ENCODE measurements around the gene TSNAXIP1. TPM values are rescaled to one million over a fixed set of nuclear protein-coding genes. Genes with fewer than 3 reads are reported as not detected.

TSNAXIP1 gene
- total RNA-seq, 1 donor = 1.8 TPM

DNA sequence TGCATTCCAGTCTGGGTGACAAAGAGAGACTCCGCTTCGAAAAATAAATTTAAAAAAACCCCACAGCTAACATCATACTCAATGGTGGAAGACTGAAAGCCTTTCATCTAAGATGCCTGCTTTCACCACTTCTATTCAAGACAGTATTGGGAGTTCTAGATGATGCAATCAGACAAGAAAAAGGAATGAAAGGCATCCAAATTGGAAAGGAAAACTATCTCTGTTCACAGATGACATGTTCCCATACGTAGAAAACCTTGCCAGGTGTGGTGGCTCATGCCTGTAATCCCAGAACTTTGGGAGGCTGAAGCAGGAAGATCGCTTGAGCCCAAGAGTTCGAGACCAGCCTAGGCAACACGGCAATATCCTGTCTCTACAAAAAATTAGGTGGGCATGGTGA is 31.4 kb upstream of the TSNAXIP1 start:
- Histone ChIP-seq H3K4me3 (ENCODE audit: insufficient read depth, low read length) (no peak overlapping the region), H3K9me3 (ENCODE audit: low read depth, low read length) (no peaks in the 10 kb centered on the region), H4K20me1 (ENCODE audit: insufficient read depth, low read length) (peaks cover 11% of the 10 kb centered on the region), H2AFZ (ENCODE audit: low read length) (no peak overlapping the region), H3K4me2 (ENCODE audit: insufficient read depth, low read length) (no peak overlapping the region), H3K27me3 (ENCODE audit: insufficient read depth, low read length) (no peaks in the 10 kb centered on the region), H3K4me1 (ENCODE audit: insufficient read depth, low read length) (no peaks in the 10 kb centered on the region), H3K36me3 (ENCODE audit: insufficient read depth, low read length) (peaks cover 4% of the 10 kb centered on the region), H3K79me2 (ENCODE audit: insufficient read depth, low read length) (peaks cover 17% of the 10 kb centered on the region), H3K27ac (ENCODE audit: low read depth, low read length) (no peak overlapping the region)
- DNase-seq (ENCODE audit: insufficient read length, low spot score, missing footprints) = no peak
- TF ChIP-seq, protein P1, sequence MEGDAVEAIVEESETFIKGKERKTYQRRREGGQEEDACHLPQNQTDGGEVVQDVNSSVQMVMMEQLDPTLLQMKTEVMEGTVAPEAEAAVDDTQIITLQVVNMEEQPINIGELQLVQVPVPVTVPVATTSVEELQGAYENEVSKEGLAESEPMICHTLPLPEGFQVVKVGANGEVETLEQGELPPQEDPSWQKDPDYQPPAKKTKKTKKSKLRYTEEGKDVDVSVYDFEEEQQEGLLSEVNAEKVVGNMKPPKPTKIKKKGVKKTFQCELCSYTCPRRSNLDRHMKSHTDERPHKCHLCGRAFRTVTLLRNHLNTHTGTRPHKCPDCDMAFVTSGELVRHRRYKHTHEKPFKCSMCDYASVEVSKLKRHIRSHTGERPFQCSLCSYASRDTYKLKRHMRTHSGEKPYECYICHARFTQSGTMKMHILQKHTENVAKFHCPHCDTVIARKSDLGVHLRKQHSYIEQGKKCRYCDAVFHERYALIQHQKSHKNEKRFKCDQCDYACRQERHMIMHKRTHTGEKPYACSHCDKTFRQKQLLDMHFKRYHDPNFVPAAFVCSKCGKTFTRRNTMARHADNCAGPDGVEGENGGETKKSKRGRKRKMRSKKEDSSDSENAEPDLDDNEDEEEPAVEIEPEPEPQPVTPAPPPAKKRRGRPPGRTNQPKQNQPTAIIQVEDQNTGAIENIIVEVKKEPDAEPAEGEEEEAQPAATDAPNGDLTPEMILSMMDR (IDR thresholded peaks at IDR 0.05; ENCODE audit: extremely low read depth, low read depth, low read length) = no peak

DNA sequence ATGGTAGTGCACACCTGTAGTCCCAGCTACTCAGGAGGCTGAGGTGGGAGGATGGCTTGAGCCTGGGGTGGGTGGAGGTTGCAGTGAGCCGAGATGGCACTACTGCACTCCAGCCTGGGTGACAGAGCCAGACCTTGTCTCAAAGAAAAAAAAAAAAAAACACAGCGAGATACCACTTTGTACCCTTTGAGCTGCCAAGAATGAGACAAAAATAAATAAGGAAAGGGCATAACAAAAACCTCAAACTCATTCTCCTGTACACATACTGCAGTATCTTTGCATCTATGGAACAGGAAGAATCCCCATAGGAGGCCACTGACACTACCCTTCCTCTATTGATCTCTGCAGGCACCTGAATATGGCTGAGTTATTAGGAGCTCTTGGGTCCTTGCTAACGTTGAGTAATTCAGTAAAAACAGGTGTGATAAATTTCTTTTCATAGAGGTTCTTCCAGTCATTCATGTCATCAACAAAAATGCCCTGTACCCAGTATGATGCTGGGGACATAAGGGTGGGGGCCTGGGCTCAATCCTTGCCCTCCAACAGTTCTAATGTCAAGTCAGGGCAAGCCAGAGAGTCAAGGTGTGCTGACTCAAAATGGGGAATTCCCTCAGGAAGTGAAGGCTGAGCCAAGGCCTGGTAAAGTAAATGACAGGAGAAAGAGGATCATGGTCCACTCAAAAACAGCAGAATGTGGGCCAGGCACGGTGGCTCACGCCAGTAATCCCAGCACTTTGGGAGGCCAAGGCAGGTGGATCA is 27.3 kb upstream of the TSNAXIP1 start:
- DNase-seq (ENCODE audit: insufficient read length, low spot score, missing footprints) = no peak
- Histone ChIP-seq H3K36me3 (ENCODE audit: insufficient read depth, low read length) (no peaks in the 10 kb centered on the region), H3K4me1 (ENCODE audit: insufficient read depth, low read length) (no peaks in the 10 kb centered on the region), H3K4me2 (ENCODE audit: insufficient read depth, low read length) (no peak overlapping the region), H2AFZ (ENCODE audit: low read length) (no peak overlapping the region), H3K27ac (ENCODE audit: low read depth, low read length) (no peak overlapping the region), H4K20me1 (ENCODE audit: insufficient read depth, low read length) (peaks cover 21% of the 10 kb centered on the region), H3K27me3 (ENCODE audit: insufficient read depth, low read length) (no peaks in the 10 kb centered on the region), H3K4me3 (ENCODE audit: insufficient read depth, low read length) (no peak overlapping the region), H3K9me3 (ENCODE audit: low read depth, low read length) (no peaks in the 10 kb centered on the region), H3K79me2 (ENCODE audit: insufficient read depth, low read length) (peaks cover 25% of the 10 kb centered on the region)
- TF ChIP-seq, protein P1 (IDR thresholded peaks at IDR 0.05; ENCODE audit: extremely low read depth, low read depth, low read length) = no peak

DNA sequence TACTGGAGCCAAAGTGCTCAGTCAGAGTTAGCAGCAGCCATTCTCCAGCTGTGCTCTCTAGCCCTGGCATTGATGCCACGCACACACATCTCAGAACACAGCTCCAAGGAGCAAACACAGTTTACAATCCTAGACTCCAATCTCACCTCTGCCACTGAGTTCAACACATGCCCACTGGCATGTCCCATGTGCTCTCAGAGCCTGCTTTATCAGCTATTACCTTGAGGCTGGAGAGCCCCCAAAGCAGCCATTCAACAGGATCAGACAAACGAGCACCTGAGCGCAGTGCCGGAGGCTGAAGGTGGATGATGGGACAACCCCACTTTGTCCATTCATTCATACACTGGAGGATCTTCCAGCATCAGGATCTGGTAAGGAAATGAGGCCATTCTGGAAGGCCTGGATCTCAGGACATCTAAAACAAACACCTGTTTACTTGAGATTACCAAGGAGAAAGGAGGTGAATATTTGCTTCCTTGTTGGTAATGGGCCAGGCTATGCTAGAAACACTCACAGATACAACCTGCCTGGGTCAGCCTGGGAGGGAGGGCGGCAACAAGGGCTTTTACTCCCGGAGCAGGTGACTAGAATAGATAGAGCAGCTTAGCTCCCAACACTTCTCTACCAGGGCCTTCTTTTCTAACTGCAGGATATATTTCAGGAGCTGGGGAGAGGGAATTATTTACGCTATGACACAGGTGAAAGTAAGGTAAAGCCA is 25.7 kb upstream of the TSNAXIP1 start:
- Histone ChIP-seq H4K20me1 (ENCODE audit: insufficient read depth, low read length) (peaks cover 20% of the 10 kb centered on the region), H3K4me2 (ENCODE audit: insufficient read depth, low read length) (no peak overlapping the region), H3K27me3 (ENCODE audit: insufficient read depth, low read length) (no peaks in the 10 kb centered on the region), H3K27ac (ENCODE audit: low read depth, low read length) (no peak overlapping the region), H3K4me1 (ENCODE audit: insufficient read depth, low read length) (no peaks in the 10 kb centered on the region), H3K79me2 (ENCODE audit: insufficient read depth, low read length) (peaks cover 24% of the 10 kb centered on the region), H3K4me3 (ENCODE audit: insufficient read depth, low read length) (no peak overlapping the region), H3K36me3 (ENCODE audit: insufficient read depth, low read length) (no peaks in the 10 kb centered on the region), H2AFZ (ENCODE audit: low read length) (no peak overlapping the region), H3K9me3 (ENCODE audit: low read depth, low read length) (no peaks in the 10 kb centered on the region)
- TF ChIP-seq, protein P1 (IDR thresholded peaks at IDR 0.05; ENCODE audit: extremely low read depth, low read depth, low read length) = no peak
- DNase-seq (ENCODE audit: insufficient read length, low spot score, missing footprints) = no peak

DNA sequence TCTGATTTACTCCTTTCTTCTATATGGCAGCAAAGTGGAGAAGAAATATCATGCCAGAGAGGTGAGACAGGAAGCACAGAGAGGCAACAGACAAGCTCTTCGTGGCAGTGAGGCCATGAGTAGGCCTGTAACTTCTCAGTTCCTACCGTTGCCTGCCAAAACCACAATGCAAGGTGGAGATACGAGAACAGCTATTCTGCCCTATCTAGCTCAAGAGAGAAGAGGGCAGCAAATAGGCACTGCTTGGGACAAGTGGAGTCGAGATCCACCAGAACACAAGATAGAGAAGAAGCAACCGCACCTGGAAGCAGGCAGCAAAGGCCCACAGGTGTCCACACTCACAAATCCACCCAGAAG is 25.1 kb upstream of the TSNAXIP1 start:
- H4K20me1 ChIP-seq (ENCODE audit: insufficient read depth, low read length) = peaks cover 20% of the 10 kb centered on the region
- no peak overlapping the region for H2AFZ ChIP-seq (ENCODE audit: low read length)

More for the DNA sequence above, 25.1 kb upstream of the TSNAXIP1 start:
- peaks cover 26% of the 10 kb centered on the region for H3K79me2 ChIP-seq (ENCODE audit: insufficient read depth, low read length)
- TF ChIP-seq, protein P1 (IDR thresholded peaks at IDR 0.05; ENCODE audit: extremely low read depth, low read depth, low read length) = no peak
- no peak overlapping the region for H3K4me2 ChIP-seq (ENCODE audit: insufficient read depth, low read length)
- H3K4me1 ChIP-seq (ENCODE audit: insufficient read depth, low read length) = no peaks in the 10 kb centered on the region
- DNase-seq (ENCODE audit: insufficient read length, low spot score, missing footprints) = no peak
- H3K9me3 ChIP-seq (ENCODE audit: low read depth, low read length) = no peaks in the 10 kb centered on the region
- no peaks in the 10 kb centered on the region for H3K36me3 ChIP-seq (ENCODE audit: insufficient read depth, low read length)
- H3K27me3 ChIP-seq (ENCODE audit: insufficient read depth, low read length) = no peaks in the 10 kb centered on the region
- H3K27ac ChIP-seq (ENCODE audit: low read depth, low read length) = no peak overlapping the region
- no peak overlapping the region for H3K4me3 ChIP-seq (ENCODE audit: insufficient read depth, low read length)
